HL-60 (cell line): Measurements from ENCODE around the gene THAP7.

ENCODE experiments used
- DNase-seq, 2 experiments: peaks; one replicate each; pipeline ENCODE4 v3.0.0-alpha.2; 2010 to 2020; ENCODE audit warnings: low read depth in 1 of 2, low spot score in 1 of 2
- H3K27ac ChIP-seq: fragments of 250-450 bp; sonication (Bioruptor Pico); replicated peaks from 2 replicates; pipeline ENCODE4 v1.5.1; 2020; ENCODE audit warnings: mild to moderate bottlenecking, moderate library complexity
- H3K27me3 ChIP-seq: fragments of 250-450 bp; sonication (Bioruptor Pico); 2 replicates; pipeline ENCODE4 v1.5.1; 2021; ENCODE audit warnings: mild to moderate bottlenecking, moderate library complexity; ENCODE audit not compliant: insufficient read depth, poor library complexity, severe bottlenecking
- H3K4me3 ChIP-seq: replicated peaks from 2 replicates; pipeline ENCODE4 v1.5.1; 2011; ENCODE audit warnings: mild to moderate bottlenecking, control low read depth, low read length; ENCODE audit not compliant: insufficient read depth
- GABPA ChIP-seq: IDR thresholded peaks from 2 replicates; pipeline ENCODE4 v1.6.1; 2012; ENCODE audit warnings: low read depth
- POLR2AphosphoS5 ChIP-seq: IDR thresholded peaks from 2 replicates; pipeline ENCODE4 v1.6.1; 2012; ENCODE audit warnings: low read depth
- REST ChIP-seq: IDR thresholded peaks from 2 replicates; pipeline ENCODE4 v1.6.1; 2012; ENCODE audit warnings: low read depth; ENCODE audit not compliant: insufficient replicate concordance
- SPI1 ChIP-seq: IDR thresholded peaks from 2 replicates; pipeline ENCODE4 v1.6.1; 2012; ENCODE audit warnings: low read depth, mild to moderate bottlenecking, borderline replicate concordance
- TF ChIP-seq, protein P1 (sequence below): IDR thresholded peaks from one replicate; pipeline ENCODE4 v1.5.1; 2011; ENCODE audit warnings: low read length, control low read depth, inconsistent platforms; ENCODE audit not compliant: insufficient read depth

Gene THAP7

DNA sequence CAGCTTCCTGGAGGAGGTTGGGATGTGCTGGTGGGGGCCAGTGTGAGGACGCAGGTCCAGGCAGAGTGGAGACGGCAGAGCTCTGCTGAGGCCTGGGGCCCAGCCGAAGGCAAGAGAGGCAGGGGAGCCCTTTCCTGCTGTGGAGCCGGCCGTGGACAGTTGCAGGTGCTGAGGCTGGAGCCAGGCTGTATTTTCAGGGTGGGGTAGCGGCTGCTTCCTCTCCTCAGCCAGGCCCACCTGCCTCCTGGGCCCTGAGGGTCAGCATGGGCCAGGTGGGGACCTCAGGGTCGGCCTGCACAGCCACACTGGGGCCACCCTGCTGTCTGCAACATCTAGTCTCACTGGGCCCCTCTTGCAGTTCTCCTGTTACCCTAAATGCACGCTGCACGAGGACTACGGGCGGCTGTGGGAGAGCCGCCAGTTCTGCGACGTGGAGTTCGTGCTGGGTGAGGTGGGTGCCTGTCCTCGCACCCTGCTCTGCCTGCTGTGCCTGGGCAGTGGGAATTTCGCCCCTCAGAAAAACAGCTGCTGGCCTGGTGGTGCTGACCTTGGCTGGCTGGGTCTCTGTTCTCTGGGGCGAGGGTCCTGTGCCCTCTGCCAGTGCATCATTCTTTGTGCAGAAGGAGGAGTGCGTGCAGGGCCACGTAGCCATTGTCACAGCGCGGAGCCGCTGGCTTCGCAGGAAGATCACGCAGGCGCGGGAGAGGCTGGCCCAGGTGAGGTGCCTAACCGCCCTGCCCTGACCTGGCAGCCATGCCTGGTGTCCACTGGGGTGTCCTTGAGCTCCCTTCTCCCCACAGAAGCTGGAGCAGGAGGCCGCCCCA, 8.4 kb downstream of the THAP7 start:
- no peak for DNase-seq
- no peak overlapping the region for H3K4me3 ChIP-seq
- H3K27ac ChIP-seq: no peak overlapping the region
- H3K27me3 ChIP-seq: no peaks in the 10 kb centered on the region
- TF ChIP-seq, protein P1, sequence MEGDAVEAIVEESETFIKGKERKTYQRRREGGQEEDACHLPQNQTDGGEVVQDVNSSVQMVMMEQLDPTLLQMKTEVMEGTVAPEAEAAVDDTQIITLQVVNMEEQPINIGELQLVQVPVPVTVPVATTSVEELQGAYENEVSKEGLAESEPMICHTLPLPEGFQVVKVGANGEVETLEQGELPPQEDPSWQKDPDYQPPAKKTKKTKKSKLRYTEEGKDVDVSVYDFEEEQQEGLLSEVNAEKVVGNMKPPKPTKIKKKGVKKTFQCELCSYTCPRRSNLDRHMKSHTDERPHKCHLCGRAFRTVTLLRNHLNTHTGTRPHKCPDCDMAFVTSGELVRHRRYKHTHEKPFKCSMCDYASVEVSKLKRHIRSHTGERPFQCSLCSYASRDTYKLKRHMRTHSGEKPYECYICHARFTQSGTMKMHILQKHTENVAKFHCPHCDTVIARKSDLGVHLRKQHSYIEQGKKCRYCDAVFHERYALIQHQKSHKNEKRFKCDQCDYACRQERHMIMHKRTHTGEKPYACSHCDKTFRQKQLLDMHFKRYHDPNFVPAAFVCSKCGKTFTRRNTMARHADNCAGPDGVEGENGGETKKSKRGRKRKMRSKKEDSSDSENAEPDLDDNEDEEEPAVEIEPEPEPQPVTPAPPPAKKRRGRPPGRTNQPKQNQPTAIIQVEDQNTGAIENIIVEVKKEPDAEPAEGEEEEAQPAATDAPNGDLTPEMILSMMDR: no peak
- TF ChIP-seq POLR2AphosphoS5 (no peak), GABPA (no peak), REST (no peak), SPI1 (no peak)

- Histone ChIP-seq H3K27ac (no peak overlapping the region), H3K4me3 (no peak overlapping the region), H3K27me3 (no peaks in the 10 kb centered on the region)
- DNase-seq: no peak
- TF ChIP-seq, protein P1: no peak
- TF ChIP-seq GABPA (no peak), REST (no peak), POLR2AphosphoS5 (no peak), SPI1 (no peak)
Measured at GRCh38 chr22:20992456-20993303, 9.2 kb downstream of the THAP7 start.

- TF ChIP-seq, protein P1: no peak
- TF ChIP-seq SPI1 (no peak), POLR2AphosphoS5 (no peak)
- Histone ChIP-seq H3K27me3 (no peaks in the 10 kb centered on the region), H3K27ac (no peak overlapping the region), H3K4me3 (no peak overlapping the region)
- no peak for DNase-seq
Measured at GRCh38 chr22:20992056-20992442, 9.9 kb downstream of the THAP7 start.
